Lower leg skin (tissue), 4 donors: Measurements from ENCODE around the gene LRP5. TPM values are rescaled to one million over a fixed set of nuclear protein-coding genes. Genes with fewer than 3 reads are reported as not detected.

Source experiments
- DNase-seq, 2 donors: peaks; one replicate each; pipeline ENCODE4 v3.0.0-alpha.2; 2019; ENCODE audit warnings: low spot score in 2 of 2
- H3K4me3 ChIP-seq: fragments of 200-600 bp; sonication (generic); 2 replicates; pipeline ENCODE4 v1.5.1; 2017; ENCODE audit warnings: mild to moderate bottlenecking, low read depth; ENCODE audit not compliant: poor library complexity, severe bottlenecking
- POLR2A ChIP-seq, 2 donors: fragments of 450-650 bp; IDR thresholded peaks; one replicate each; pipeline ENCODE4 v1.6.1; 2016 to 2017; ENCODE audit warnings: antibody characterized with exemption in 2 of 2, mild to moderate bottlenecking in 1 of 2, moderate library complexity in 1 of 2
- WGBS, 2 donors: methylation state at CpG; one replicate each; pipeline ENCODE4 v1.1.5; 2018; 5-methylcytosine and 5-hydroxymethylcytosine counted together
- intact Hi-C: fragments of 100-400 bp; cut with DNase I; formaldehyde crosslinking; loops from one replicate; pipeline ENCODE4 v1.15.0; 2023; ENCODE audit warnings: low total_unique reads
- total RNA-seq, 4 donors: library from RNA; depleted of rRNA; stranded (reverse); fragments of >200 nt; gene quantifications; one replicate each; pipeline ENCODE4 v1.1.0, GENCODE V29; 2016
- TF ChIP-seq, protein P1 (sequence below), 3 donors: fragments of 450-650 bp; IDR thresholded peaks; one replicate each; pipeline ENCODE4 v1.5.1; 2016; ENCODE audit warnings: antibody characterized with exemption in 3 of 3, mild to moderate bottlenecking in 3 of 3, moderate library complexity in 2 of 3

The LRP5 gene
- total RNA-seq, 4 donors from 2014 or later, result 25.0 to 53.5 (median 29.3) TPM

DNA sequence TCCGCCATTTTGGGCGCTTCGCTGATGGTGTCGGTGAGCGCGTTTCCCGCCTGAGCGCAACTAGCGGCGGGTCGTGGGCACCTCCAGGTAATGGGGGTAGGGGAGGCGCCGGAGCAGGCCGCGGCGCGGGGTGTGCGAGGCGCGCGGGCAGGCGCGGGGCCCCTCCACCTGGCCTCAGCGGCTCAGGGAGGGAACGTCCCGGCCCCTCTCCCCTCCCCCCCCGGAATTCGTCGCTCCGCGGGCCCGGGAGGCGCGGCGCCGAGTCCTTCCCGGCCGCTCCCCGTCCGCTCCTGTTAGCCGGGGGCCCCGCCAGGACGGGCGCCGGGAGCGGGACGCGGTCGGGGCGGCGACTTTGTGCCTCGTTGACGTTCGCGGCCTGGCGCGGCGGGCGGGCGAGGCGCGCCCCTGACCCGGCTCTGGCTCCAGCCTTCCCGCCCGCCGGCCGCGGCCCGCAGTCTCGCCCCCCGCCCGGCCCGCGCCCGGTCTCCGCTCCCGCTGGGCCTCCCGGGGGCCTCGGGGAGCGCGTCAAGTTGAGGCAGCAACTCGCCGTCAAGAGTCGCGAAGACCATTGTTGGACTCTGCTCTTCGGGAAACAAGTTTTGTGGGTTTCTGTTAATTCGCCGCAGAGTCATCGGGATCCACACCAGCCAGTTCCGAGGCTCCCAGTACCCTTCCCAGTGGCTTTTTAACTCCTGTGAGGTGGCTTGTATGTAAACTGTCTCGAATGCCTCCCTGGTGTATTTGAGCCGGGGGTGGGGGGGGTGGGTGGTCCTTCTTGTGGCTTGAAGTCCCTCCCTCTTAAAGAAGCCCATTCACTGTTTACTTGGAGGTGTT, 148.6 kb downstream of the LRP5 start, which contains the start of gene PPP6R3:
Gene PPP6R3, plus strand, starts transcription at position 12 of the 834 bp plus-strand sequence. CDS start 76,913 bp downstream, outside the sequence.
- intact Hi-C loops, result no loop called here
- H3K4me3 ChIP-seq, result peak within 1 kb of the TSS; percentile 64
- 0% methylated on average over 7 to 52 of the region's 92 CpGs for WGBS, 2 donors
- peak in 1 of 2 donors; percentile 55 for TF ChIP-seq POLR2A (IDR thresholded peaks at IDR 0.05)
- TF ChIP-seq, protein P1, sequence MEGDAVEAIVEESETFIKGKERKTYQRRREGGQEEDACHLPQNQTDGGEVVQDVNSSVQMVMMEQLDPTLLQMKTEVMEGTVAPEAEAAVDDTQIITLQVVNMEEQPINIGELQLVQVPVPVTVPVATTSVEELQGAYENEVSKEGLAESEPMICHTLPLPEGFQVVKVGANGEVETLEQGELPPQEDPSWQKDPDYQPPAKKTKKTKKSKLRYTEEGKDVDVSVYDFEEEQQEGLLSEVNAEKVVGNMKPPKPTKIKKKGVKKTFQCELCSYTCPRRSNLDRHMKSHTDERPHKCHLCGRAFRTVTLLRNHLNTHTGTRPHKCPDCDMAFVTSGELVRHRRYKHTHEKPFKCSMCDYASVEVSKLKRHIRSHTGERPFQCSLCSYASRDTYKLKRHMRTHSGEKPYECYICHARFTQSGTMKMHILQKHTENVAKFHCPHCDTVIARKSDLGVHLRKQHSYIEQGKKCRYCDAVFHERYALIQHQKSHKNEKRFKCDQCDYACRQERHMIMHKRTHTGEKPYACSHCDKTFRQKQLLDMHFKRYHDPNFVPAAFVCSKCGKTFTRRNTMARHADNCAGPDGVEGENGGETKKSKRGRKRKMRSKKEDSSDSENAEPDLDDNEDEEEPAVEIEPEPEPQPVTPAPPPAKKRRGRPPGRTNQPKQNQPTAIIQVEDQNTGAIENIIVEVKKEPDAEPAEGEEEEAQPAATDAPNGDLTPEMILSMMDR (IDR thresholded peaks at IDR 0.05), result no peak
- DNase-seq, result peak in 1 of 2 donors; percentile 91

DNA sequence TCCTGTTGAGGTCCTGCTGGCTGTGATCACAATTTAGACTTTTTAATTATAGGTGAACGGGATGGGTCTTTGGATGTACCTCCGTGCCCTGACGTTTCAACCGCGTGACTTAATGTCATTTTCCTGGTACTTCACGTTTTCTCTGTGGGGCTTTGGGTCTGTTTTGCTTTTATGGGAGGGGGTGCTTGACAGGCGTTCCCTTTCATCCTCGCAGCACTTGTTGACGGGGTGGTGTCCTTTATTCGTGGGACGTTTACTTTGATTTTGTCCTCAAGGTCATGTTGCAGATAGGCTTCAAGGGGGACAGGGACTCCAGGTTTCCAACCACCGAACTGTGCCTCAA, 149.2 kb downstream of the LRP5 start:
- peak overlapping the region; percentile 64 for H3K4me3 ChIP-seq
- TF ChIP-seq, protein P1 (IDR thresholded peaks at IDR 0.05), result no peak
- no peak for TF ChIP-seq POLR2A (IDR thresholded peaks at IDR 0.05)
- intact Hi-C loops, result no loop called here
- 2% methylated on average over 12 of the region's 12 CpGs for WGBS, 2 donors
- no peak for DNase-seq

DNA sequence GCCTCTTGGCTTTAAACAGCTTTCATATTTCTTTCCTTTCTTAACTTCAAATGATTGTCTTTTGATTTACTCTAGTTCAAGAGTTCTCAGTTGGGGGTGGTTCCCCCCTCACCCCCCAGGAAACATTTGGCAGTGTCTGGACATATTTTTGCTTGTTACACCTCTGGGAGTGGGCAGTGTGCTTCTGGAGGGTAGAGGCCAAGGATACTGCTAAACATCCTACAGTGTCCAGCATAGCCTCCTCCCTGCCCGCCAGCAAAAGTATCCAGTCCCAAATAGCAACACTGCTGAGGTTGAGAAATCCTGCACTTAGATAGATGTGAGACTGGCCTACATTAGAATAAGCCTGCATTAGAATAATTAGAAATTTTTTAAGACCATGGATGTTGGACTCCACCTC, 151.3 kb downstream of the LRP5 start:
- no peak overlapping the region for H3K4me3 ChIP-seq
- TF ChIP-seq POLR2A (IDR thresholded peaks at IDR 0.05), result no peak
- TF ChIP-seq, protein P1 (IDR thresholded peaks at IDR 0.05), result no peak
- DNase-seq, result no peak
- WGBS, 2 donors, result 63 to 93% methylated on average over 1 of the region's 1 CpG
- intact Hi-C loops, result no loop called here

DNA sequence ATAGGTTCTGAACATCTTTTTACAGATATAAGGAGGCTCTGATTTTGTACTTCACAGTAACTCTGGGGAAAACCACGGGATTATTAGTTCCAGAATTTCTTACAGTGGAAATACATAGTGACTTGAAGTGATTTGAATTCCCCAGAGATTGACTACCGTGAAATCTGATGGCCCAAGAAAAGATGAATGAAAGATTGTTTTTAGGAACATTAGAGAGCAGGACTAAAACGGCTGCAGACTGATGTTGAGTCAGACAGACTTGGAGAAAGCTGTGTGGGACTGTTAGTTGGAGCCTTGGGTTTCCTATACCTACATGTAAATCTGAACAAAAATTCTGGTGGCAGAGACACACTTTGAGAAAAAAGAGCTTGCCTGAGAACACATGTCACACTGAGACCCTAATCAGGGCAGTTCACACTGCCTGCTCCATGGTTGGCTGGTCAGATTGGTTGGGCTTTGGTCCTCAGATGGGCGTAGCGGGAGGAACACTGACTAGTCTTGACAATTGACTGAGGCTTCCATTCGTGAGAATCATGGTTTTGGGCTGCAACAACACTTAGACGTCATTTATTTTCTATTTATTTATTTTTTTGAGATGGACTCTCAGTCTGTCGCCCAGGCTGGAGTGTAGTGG, 154.9 kb downstream of the LRP5 start:
- TF ChIP-seq, protein P1 (IDR thresholded peaks at IDR 0.05), result no peak
- TF ChIP-seq POLR2A (IDR thresholded peaks at IDR 0.05), result no peak
- no peak overlapping the region for H3K4me3 ChIP-seq
- intact Hi-C loops, result no loop called here
- no peak for DNase-seq
- WGBS, 2 donors, result 70 to 72% methylated on average over 8 of the region's 8 CpGs

DNA sequence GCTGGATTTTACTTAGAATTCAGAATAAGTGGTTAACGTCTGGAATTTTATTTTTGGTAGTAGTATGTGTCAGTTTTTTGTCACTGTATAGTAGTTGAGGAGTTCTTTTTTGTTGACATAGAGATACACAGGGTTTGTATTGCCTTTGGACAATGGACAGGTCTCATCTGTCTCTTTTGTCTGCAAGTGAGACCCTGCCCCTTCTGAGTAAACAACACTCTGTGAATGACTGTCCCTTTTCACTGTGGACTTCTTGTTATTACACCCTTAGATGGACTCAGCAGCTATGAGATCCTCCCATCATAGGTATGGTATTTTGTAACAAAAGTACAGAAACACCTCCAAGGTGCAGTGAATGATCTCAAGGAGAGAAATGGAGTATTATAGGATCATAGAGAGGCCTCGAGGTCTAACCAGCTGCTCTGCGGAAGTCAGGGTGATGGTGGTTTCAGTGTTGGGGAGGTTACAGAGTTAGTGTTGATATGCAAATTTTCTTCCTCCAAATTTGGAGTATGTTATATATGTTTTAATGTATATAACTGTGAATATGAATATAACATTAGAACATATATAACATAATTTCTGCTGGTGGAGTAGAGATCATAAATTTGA, 155.9 kb downstream of the LRP5 start:
- H3K4me3 ChIP-seq, result no peak overlapping the region
- DNase-seq, result no peak
- intact Hi-C loops, result no loop called here
- TF ChIP-seq, protein P1 (IDR thresholded peaks at IDR 0.05), result no peak
- TF ChIP-seq POLR2A (IDR thresholded peaks at IDR 0.05), result no peak
- WGBS, 2 donors, result 57 to 66% methylated on average over 3 of the region's 3 CpGs
